HEK293T (cell line): ENCODE results near the gene RNU11.

Source experiments
- CTCF ChIA-PET: fragments of 350-600 bp; formaldehyde crosslinking; extraction: SDS; loops from one replicate; lab custom pipeline; 2021; ENCODE audit warnings: antibody characterized with exemption, inconsistent platforms; lab: Yijun Ruan, JAX
- POLR2A ChIA-PET: fragments of 350-600 bp; formaldehyde crosslinking; extraction: SDS; loops from one replicate; lab custom pipeline; 2020; ENCODE audit warnings: antibody characterized with exemption, inconsistent platforms; lab: Yijun Ruan, JAX
- DNase-seq: peaks from one replicate; pipeline ENCODE4 v3.0.0; 2012; ENCODE audit warnings: mixed read lengths; ENCODE audit errors: extremely low spot score
- ARNT ChIP-seq: fragments of 450-650 bp; IDR thresholded peaks from 2 replicates; pipeline ENCODE4 v1.6.1; 2017; ENCODE audit warnings: mild to moderate bottlenecking
- BHLHE40 ChIP-seq: fragments of 450-650 bp; IDR thresholded peaks from 2 replicates; pipeline ENCODE4 v1.6.1; 2016; ENCODE audit warnings: mild to moderate bottlenecking, moderate library complexity, borderline replicate concordance
- CTBP1 ChIP-seq: fragments of 450-650 bp; IDR thresholded peaks from 2 replicates; pipeline ENCODE4 v1.6.1; 2016; ENCODE audit warnings: borderline replicate concordance
- ELF4 ChIP-seq: fragments of 450-650 bp; IDR thresholded peaks from 2 replicates; pipeline ENCODE4 v1.6.1; 2017; ENCODE audit warnings: antibody characterized with exemption
- FOXA1 ChIP-seq: fragments of 450-650 bp; IDR thresholded peaks from 2 replicates; pipeline ENCODE4 v1.6.1; 2016; ENCODE audit warnings: mild to moderate bottlenecking
- FOXK2 ChIP-seq: fragments of 450-650 bp; IDR thresholded peaks from 2 replicates; pipeline ENCODE4 v1.6.1; 2016; ENCODE audit warnings: mild to moderate bottlenecking
- FOXM1 ChIP-seq: fragments of 450-650 bp; IDR thresholded peaks from 2 replicates; pipeline ENCODE4 v1.6.1; 2017; ENCODE audit warnings: mild to moderate bottlenecking, borderline replicate concordance
- HDGF ChIP-seq: fragments of 450-650 bp; IDR thresholded peaks from 2 replicates; pipeline ENCODE4 v1.6.1; 2017; ENCODE audit warnings: antibody characterized with exemption, borderline replicate concordance
- NFRKB ChIP-seq: fragments of 450-650 bp; IDR thresholded peaks from 2 replicates; pipeline ENCODE4 v1.6.1; 2016; ENCODE audit warnings: mild to moderate bottlenecking, moderate library complexity
- SP1 ChIP-seq: fragments of 450-650 bp; IDR thresholded peaks from 2 replicates; pipeline ENCODE4 v1.6.1; 2017
- SUZ12 ChIP-seq: fragments of 450-650 bp; IDR thresholded peaks from 2 replicates; pipeline ENCODE4 v1.6.1; 2016; ENCODE audit warnings: mild to moderate bottlenecking
- TARDBP ChIP-seq: fragments of 450-650 bp; IDR thresholded peaks from 2 replicates; pipeline ENCODE4 v1.6.1; 2016
- ZNF384 ChIP-seq: fragments of 450-650 bp; IDR thresholded peaks from 2 replicates; pipeline ENCODE4 v1.6.1; 2016
- TF ChIP-seq, protein P1 (sequence below): fragments of 450-650 bp; IDR thresholded peaks from 2 replicates; pipeline ENCODE4 v1.6.1; 2016

Gene RNU11

DNA sequence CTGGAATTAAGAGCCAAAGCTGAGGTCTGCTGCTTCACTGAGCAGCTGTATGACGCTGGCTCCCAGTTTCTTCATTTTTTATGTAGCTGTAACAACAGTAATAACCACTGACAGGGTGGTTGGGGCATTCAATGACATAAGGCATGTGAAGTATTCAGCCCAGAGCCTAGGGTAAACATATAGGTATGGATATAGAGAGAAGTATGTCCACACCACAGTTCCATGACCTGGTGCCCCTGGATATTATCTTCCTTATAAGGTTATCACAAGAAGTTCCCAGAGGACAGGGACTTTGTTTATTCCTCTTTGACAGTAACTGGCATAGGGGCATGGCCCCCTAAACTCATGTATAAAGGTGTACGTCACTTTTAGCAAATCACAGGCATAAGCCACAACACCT, 41.6 kb upstream of the RNU11 start:
- ChIA-PET POLR2A (no interaction called here), CTCF (no interaction called here)
- no peak for TF ChIP-seq BHLHE40
- TF ChIP-seq CTBP1 = no peak
- TF ChIP-seq TARDBP = no peak
- TF ChIP-seq FOXK2 = no peak
- TF ChIP-seq, protein P1, sequence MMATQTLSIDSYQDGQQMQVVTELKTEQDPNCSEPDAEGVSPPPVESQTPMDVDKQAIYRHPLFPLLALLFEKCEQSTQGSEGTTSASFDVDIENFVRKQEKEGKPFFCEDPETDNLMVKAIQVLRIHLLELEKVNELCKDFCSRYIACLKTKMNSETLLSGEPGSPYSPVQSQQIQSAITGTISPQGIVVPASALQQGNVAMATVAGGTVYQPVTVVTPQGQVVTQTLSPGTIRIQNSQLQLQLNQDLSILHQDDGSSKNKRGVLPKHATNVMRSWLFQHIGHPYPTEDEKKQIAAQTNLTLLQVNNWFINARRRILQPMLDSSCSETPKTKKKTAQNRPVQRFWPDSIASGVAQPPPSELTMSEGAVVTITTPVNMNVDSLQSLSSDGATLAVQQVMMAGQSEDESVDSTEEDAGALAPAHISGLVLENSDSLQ = no peak
- DNase-seq = no peak

- ChIA-PET CTCF (no interaction called here), POLR2A (no interaction called here)
- TF ChIP-seq ZNF384 (no peak), FOXM1 (no peak), SP1 (no peak), HDGF (no peak), FOXA1 (no peak)
- TF ChIP-seq, protein P1 = no peak
- no peak for DNase-seq
Observed at GRCh38 chr1:28613175-28613574, 35.2 kb upstream of the RNU11 start.

- no peak for TF ChIP-seq ELF4
- TF ChIP-seq SUZ12 = no peak
- TF ChIP-seq ARNT = no peak
- TF ChIP-seq, protein P1 = no peak
- no peak for TF ChIP-seq ZNF384
- no peak for TF ChIP-seq FOXA1
- no peak for TF ChIP-seq TARDBP
- TF ChIP-seq FOXM1 = no peak
- no peak for TF ChIP-seq FOXK2
- TF ChIP-seq NFRKB = no peak
- no peak for DNase-seq
- CTCF ChIA-PET = interaction anchor here (0.7 kb wide), 1 partner anchor 245 kb away, joined by 5 read pairs; no protein-coding TSS in a partner anchor
- POLR2A ChIA-PET = interaction anchor here (0.9 kb wide), 1 partner anchor 11 kb away, joined by 3 read pairs; the partner anchor contains the start of gene TAF12
Observed at GRCh38 chr1:28631713-28632112, 16.7 kb upstream of the RNU11 start.

GRCh38 chr1:28632560-28632959, 15.8 kb upstream of the RNU11 start:
- no peak for DNase-seq
- TF ChIP-seq CTBP1 (no peak), NFRKB (no peak), ELF4 (no peak)
- ChIA-PET CTCF (interaction anchor here (0.6 to 0.7 kb wide), 2 partner anchors 115 to 157 kb away, joined by 6 to 9 read pairs; no protein-coding TSS in a partner anchor), POLR2A (no interaction called here)

GRCh38 chr1:28640766-28641165, 7.6 kb upstream of the RNU11 start:
- TF ChIP-seq, protein P1 = no peak
- TF ChIP-seq BHLHE40 (no peak), FOXA1 (no peak), SP1 (no peak)
- DNase-seq = no peak
- POLR2A ChIA-PET = interaction anchor here (1.1 to 1.2 kb wide), 2 partner anchors 8 to 60 kb away, joined by 4 read pairs; partner anchors contain the start of gene RNU11

DNA sequence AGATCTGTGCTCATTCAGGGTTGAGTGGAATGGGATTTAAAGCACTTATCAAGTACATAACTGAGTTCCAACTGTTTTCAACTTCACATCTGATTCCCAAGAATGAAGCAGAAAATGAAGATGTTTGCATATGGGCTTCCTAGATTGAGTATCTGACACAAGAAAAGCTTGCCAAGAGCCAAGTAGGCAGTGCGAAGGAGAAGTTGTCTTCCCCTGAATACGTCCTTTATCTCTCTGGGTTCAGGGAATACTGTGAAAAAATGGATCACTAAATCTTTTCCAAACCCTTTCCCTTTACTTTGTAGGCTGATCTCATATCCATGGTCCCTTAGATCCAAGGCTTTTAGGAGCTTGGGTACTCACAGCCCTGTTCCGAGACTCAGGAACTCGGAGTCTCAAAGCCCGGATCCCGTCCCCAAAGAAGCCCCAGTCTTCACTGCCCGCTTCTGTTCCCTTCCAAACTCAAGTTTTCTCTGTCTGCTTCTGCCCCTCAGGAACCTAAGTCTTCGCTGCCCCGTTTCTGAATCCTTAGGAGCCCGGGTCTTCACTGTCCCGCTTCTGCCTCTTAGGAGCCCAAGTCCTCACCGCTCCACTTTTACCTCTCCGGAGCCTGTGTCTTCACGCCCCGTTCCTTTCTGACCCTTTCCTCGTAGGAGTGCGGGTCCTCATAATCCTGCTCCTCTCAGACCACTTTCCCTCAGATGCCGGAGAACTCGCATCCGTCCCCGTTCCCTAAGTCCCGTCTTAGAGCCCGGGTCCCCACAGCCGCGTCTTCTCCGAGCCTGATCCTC, 6.1 kb upstream of the RNU11 start:
- no peak for TF ChIP-seq ARNT
- POLR2A ChIA-PET = interaction anchor here (0.7 to 3.5 kb wide), 15 partner anchors 11 to 539 kb away, joined by 3 to 45 read pairs (median 4); partner anchors contain the start of genes GMEB1, SRSF4 and YTHDF2
- DNase-seq = no peak
- CTCF ChIA-PET = interaction anchor here (0.6 to 1.0 kb wide), 4 partner anchors 83 to 1443 kb away, joined by 3 to 6 read pairs (median 4); no protein-coding TSS in a partner anchor

More at GRCh38 chr1:28640766-28641165, 7.6 kb upstream of the RNU11 start:
- CTCF ChIA-PET = no interaction called here
